ENCODE measurements around the gene HPN. TPM values are rescaled to one million over a fixed set of nuclear protein-coding genes. Genes with fewer than 3 reads are reported as not detected.

Gene HPN
- total and polyA plus RNA-seq, 4 donors: 0.20 to 1.4 (median 0.79) TPM

- Histone ChIP-seq H3K9me3 (ENCODE audit: control insufficient read depth, insufficient read depth, low read length) (no peaks in the 10 kb centered on the region), H3K27me3 (ENCODE audit: control insufficient read depth, insufficient read depth, low read length) (peaks cover 16% of the 10 kb centered on the region), H3K4me3 (ENCODE audit: low read depth, low read length) (no peak overlapping the region), H3K27ac (ENCODE audit: low read depth, low read length) (no peak overlapping the region), H3K4me1 (ENCODE audit: control insufficient read depth, insufficient read depth, low read length) (peaks cover 17% of the 10 kb centered on the region), H3K36me3 (ENCODE audit: control insufficient read depth, insufficient read depth, low read length) (peaks cover 22% of the 10 kb centered on the region)
- WGBS (ENCODE audit: insufficient coverage): 74% methylated on average over 25 of the region's 30 CpGs
- no peak for DNase-seq (ENCODE audit: low read depth in 4 of 6, low spot score in 6 of 6)
Measured at GRCh38 chr19:35033067-35034004, 8.2 kb upstream of the HPN start.

- H3K36me3 ChIP-seq (ENCODE audit: control insufficient read depth, insufficient read depth, low read length): peaks cover 23% of the 10 kb centered on the region
- DNase-seq (ENCODE audit: low read depth in 4 of 6, low spot score in 6 of 6): no peak
- no peaks in the 10 kb centered on the region for H3K9me3 ChIP-seq (ENCODE audit: control insufficient read depth, insufficient read depth, low read length)
- H3K27ac ChIP-seq (ENCODE audit: low read depth, low read length): no peak overlapping the region
- H3K27me3 ChIP-seq (ENCODE audit: control insufficient read depth, insufficient read depth, low read length): peaks cover 16% of the 10 kb centered on the region
- peaks cover 22% of the 10 kb centered on the region for H3K4me1 ChIP-seq (ENCODE audit: control insufficient read depth, insufficient read depth, low read length)
- no peak overlapping the region for H3K4me3 ChIP-seq (ENCODE audit: low read depth, low read length)
- 90% methylated on average over 17 of the region's 17 CpGs for WGBS (ENCODE audit: insufficient coverage)
Measured at GRCh38 chr19:35034005-35034502, 7.5 kb upstream of the HPN start.

GRCh38 chr19:35034588-35035382 lies 6.7 kb upstream of the HPN start:
- H3K27ac ChIP-seq (ENCODE audit: low read depth, low read length): no peak overlapping the region
- no peaks in the 10 kb centered on the region for H3K9me3 ChIP-seq (ENCODE audit: control insufficient read depth, insufficient read depth, low read length)
- no peak for DNase-seq (ENCODE audit: low read depth in 4 of 6, low spot score in 6 of 6)
- H3K27me3 ChIP-seq (ENCODE audit: control insufficient read depth, insufficient read depth, low read length): peaks cover 14% of the 10 kb centered on the region
- H3K36me3 ChIP-seq (ENCODE audit: control insufficient read depth, insufficient read depth, low read length): peaks cover 29% of the 10 kb centered on the region
- no peak overlapping the region for H3K4me3 ChIP-seq (ENCODE audit: low read depth, low read length)
- WGBS (ENCODE audit: insufficient coverage): 79% methylated on average over 10 of the region's 17 CpGs
- H3K4me1 ChIP-seq (ENCODE audit: control insufficient read depth, insufficient read depth, low read length): peaks cover 27% of the 10 kb centered on the region

- DNase-seq (ENCODE audit: low read depth in 4 of 6, low spot score in 6 of 6): no peak
- WGBS (ENCODE audit: insufficient coverage): 74% methylated on average over 12 of the region's 13 CpGs
- Histone ChIP-seq H3K27me3 (ENCODE audit: control insufficient read depth, insufficient read depth, low read length) (peaks cover 10% of the 10 kb centered on the region), H3K4me1 (ENCODE audit: control insufficient read depth, insufficient read depth, low read length) (peaks cover 31% of the 10 kb centered on the region), H3K9me3 (ENCODE audit: control insufficient read depth, insufficient read depth, low read length) (no peaks in the 10 kb centered on the region), H3K27ac (ENCODE audit: low read depth, low read length) (no peak overlapping the region), H3K36me3 (ENCODE audit: control insufficient read depth, insufficient read depth, low read length) (peaks cover 35% of the 10 kb centered on the region), H3K4me3 (ENCODE audit: low read depth, low read length) (no peak overlapping the region)
Measured at GRCh38 chr19:35037716-35038622, 3.6 kb upstream of the HPN start.

- Histone ChIP-seq H3K27me3 (ENCODE audit: control insufficient read depth, insufficient read depth, low read length) (peaks cover 6% of the 10 kb centered on the region), H3K27ac (ENCODE audit: low read depth, low read length) (no peak overlapping the region), H3K4me3 (ENCODE audit: low read depth, low read length) (no peak overlapping the region), H3K9me3 (ENCODE audit: control insufficient read depth, insufficient read depth, low read length) (no peaks in the 10 kb centered on the region), H3K4me1 (ENCODE audit: control insufficient read depth, insufficient read depth, low read length) (peaks cover 31% of the 10 kb centered on the region), H3K36me3 (ENCODE audit: control insufficient read depth, insufficient read depth, low read length) (peaks cover 28% of the 10 kb centered on the region)
- 34% methylated on average over 13 of the region's 17 CpGs for WGBS (ENCODE audit: insufficient coverage)
- no peak for DNase-seq (ENCODE audit: low read depth in 4 of 6, low spot score in 6 of 6)
Measured at GRCh38 chr19:35038623-35039512, 2.7 kb upstream of the HPN start.

GRCh38 chr19:35039881-35040825 lies 1.4 kb upstream of the HPN start:
- WGBS (ENCODE audit: insufficient coverage): 11% methylated on average over 30 of the region's 39 CpGs
- peaks cover 21% of the 10 kb centered on the region for H3K36me3 ChIP-seq (ENCODE audit: control insufficient read depth, insufficient read depth, low read length)
- no peak overlapping the region for H3K27ac ChIP-seq (ENCODE audit: low read depth, low read length)
- peak in 2 of 6 donors; percentile 36 to 47 for DNase-seq (ENCODE audit: low read depth in 4 of 6, low spot score in 6 of 6)
- H3K4me3 ChIP-seq (ENCODE audit: low read depth, low read length): peak overlapping the region; percentile 27
- H3K27me3 ChIP-seq (ENCODE audit: control insufficient read depth, insufficient read depth, low read length): peaks cover 6% of the 10 kb centered on the region
- H3K4me1 ChIP-seq (ENCODE audit: control insufficient read depth, insufficient read depth, low read length): peaks cover 31% of the 10 kb centered on the region
- H3K9me3 ChIP-seq (ENCODE audit: control insufficient read depth, insufficient read depth, low read length): no peaks in the 10 kb centered on the region

- H3K27me3 ChIP-seq (ENCODE audit: control insufficient read depth, insufficient read depth, low read length): peaks cover 6% of the 10 kb centered on the region
- DNase-seq (ENCODE audit: low read depth in 4 of 6, low spot score in 6 of 6): peak in 1 of 6 donors; percentile 44
- H3K4me3 ChIP-seq (ENCODE audit: low read depth, low read length): no peak overlapping the region
- H3K27ac ChIP-seq (ENCODE audit: low read depth, low read length): no peak overlapping the region
- H3K9me3 ChIP-seq (ENCODE audit: control insufficient read depth, insufficient read depth, low read length): no peaks in the 10 kb centered on the region
- H3K4me1 ChIP-seq (ENCODE audit: control insufficient read depth, insufficient read depth, low read length): peaks cover 31% of the 10 kb centered on the region
- 29% methylated on average over 33 of the region's 36 CpGs for WGBS (ENCODE audit: insufficient coverage)
- peaks cover 21% of the 10 kb centered on the region for H3K36me3 ChIP-seq (ENCODE audit: control insufficient read depth, insufficient read depth, low read length)
Measured at GRCh38 chr19:35040826-35041547, 534 bp upstream of the HPN start.

Data from spinal cord (tissue), 10 donors.